Glomerular visceral epithelial cell (primary cell): ENCODE data around the gene ZNF79.

Experiments used
- DNase-seq: peaks from one replicate; pipeline ENCODE4 v3.0.0-alpha.2; 2016; ENCODE audit errors: extremely low spot score

Gene ZNF79

DNA sequence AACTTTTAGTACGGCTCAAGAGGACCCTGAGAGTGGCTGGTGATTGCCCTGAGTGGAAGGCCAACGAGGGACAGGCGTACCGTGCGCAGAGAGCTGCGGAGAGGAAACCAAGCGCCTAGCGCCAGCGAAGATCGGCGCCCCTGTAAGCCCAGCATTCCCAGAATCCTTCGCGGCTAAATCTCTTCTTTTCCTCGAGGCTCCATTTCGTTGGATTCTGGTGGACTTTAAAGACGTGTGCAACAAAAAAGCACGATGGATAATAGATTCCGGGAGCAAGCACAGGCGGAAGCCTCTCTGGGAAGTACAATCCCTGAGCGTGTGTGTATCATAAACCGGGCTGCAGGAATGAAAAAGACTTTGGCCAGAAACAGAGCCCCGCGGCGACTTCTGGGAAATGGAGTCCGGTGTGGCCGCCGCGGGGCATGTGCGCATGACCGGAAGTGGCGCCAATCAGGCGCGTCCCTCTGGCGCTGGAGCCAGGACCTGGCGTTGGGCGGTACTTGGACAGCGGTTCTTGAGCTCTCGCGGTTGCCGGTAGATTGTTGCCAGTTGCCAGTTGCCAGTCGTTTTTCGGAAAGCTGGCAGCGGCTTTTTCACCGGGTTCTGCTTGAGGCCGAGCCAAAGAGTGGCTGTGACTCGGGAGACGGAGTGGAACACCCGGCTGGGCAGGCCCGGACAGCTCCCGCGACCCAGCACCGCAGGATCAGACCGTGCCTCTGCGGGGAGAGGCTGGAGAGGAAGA is at the start of gene ZNF79:
ZNF79 (plus strand) TSS at position 449 of the 742 bp plus-strand sequence. CDS start 406 bp downstream, outside the sequence.
- DNase-seq, result peak; percentile 91

DNA sequence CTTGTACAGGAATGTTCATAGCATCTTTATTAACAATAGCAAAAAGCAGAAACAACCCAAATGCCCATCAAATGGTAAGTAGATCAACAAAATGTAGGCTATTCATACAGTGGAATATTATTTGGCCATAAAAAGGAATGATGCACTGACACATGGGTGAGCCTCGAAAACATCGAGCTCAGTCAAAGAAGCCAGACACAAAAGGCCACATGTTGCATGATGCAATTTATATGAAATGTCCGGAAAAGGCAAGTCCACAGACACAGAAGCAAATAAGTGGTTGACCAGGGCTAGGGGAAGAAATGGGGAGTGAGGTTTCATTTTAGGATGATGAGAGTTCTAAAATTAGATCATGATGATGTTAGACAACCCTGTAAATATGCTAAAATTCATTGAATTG is 43.7 kb upstream of the ZNF79 start:
- no peak for DNase-seq

DNA sequence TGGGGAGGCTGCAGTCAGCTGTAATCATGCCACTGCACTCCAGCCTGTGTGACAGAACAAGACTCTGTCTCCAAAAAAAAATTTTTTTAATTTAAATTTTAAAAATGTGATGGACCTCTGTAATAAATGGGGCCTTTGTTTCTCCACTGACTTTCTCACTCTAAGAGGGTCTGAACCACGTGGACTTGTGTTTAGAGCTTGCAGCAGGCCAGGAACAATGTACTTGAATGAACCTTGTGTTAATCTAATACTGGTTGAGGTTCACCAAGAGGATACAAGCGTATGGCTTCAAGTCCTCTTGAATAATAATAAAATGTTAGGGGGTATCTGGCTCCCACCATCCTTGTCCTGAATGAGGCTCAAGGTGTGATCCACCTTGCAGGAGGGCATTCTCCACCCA is 41.6 kb upstream of the ZNF79 start:
- DNase-seq, result no peak

DNA sequence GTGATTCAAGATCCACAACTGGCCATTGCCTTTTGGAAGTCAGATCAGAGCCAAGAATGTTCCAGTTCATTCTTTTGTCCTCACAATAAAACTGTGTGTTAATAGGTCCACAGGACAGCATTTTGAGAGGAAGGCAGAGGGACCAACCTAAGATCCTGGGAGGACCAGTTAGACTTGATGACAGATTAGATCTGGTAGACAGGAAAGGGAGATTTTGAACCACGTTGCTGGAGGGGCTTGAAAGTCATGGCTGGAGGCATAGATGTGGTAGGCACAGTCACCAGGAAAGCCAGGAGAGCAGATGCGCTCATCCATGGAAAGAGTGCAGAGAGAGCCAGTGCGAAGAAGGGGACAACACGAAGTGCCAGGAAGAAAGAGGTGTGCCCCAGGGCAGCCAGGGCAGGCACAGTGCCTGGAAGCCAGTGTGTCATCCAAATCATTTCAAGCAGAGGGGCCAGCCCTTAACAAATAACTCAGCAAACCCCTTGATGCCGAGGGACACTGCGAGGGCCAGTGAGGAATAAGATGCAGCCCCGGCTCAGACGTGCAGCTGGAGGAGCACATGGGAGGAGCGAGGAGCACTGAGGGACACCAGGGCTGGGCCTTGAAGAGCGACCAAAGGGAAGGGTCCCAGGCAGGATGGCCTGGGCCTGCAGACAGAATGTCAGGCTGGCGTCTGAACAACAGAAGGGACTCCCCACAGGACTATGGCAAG is 40.0 kb upstream of the ZNF79 start:
- no peak for DNase-seq

DNA sequence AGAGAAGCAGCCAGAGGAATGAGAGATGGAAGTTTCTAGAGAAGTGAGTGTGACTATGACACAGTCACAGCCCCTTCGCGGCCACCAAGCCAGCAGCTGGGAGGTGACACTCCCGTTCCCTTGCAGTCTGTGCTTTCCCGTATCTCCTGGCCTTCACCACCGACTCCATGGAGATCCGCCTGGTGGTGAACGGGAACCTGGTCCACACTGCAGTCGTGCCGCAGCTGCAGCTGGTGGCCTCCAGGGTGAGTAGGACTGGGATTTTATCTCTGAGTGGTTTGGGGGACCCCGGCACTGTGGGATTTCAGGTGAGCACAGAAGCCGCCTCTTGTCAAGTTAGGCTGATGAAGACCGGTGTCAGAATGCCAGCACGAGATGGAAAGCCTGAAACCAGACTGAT is 39.3 kb upstream of the ZNF79 start:
- DNase-seq, result no peak

DNA sequence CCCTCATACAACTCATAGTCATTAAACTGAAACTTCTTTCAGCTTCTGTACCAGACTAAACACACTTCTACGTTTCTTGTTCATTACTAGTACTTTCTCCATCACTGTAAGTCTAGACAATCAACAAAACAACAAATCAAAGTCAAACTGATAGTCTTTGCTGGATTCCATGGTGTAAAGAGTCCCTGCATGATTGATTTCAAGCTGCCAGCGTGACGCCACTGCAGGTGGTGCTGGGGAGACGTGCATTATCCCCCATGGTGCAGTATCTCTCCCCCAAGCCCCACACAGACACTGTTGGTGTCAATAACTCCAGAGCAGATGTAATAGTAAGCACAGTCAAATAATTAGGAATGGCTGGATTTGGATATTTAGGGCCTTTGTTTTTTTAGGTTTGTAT is 37.9 kb upstream of the ZNF79 start:
- DNase-seq, result no peak

DNA sequence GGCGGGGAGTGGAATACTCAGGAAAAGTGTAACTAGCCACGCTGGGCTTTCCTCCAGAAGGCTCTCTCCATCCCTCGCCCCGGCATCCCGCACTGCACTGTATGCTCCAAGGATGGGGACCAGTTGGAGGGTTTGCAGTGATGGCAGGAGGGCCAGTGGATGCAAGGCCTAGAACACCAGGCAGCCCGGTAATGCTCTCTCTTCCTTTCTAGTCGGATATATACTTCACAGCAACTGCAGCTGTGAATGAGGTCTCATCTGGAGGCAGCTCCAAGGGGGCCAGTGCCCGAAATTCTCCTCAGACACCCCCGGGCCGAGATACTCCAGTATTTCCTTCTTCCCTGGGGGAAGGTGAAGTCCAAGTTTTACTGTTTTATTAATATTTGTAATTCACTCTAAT is 37.2 kb upstream of the ZNF79 start:
- DNase-seq, result no peak

DNA sequence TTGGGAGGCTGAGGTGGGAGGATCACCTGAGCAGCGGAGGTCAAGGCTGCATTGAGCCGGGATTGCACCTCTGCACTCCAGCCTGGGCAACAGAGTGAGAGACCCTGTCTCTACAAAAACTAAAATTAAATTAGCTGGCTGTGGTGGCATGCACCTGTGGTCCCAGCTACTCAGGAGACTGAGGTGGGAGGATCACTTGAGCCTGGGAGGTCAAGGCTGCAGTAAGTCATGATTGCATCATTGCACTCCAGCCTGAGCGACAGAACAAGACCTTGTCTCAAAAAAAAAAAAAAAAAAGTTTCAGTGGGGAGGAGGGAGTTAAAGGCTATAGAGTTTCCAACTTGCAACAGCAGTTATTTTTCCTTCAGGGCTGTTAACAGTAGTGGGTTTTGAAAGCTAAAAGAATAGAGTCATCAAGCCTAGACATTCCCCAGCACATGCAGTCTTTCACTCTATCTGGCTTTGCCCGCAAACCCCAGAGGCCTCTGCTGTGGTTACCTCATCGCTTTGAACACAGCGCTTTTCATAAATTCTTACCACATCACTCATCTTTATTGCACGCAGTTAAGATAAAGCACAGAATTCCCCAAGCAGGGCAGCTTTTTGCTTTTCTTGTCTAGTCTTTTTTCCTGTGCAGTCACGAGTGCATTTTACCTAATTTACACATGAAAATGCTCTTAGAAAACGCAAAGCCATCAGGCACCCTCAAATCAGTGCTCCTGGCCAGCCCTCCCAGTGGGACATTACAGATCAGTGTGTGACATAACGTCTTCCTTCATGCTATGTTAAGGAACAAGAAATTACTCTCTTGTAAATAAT is 35.9 kb upstream of the ZNF79 start:
- DNase-seq, result peak; percentile 97

DNA sequence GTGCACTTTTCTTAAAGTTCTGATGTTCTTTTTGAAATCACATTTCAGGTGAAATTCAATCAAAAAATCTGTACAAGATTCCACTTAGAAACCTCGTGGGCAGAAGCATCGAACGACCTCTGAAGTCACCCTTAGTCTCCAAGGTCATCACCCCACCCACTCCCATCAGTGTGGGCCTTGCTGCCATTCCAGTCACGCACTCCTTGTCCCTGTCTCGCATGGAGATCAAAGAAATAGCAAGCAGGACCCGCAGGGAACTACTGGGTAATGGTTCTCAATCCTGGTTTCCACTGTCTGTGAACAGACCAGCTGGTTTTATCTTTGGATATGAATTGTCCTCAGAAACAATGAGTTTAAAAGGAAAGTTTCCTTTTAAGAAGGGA is 35.3 kb upstream of the ZNF79 start:
- DNase-seq, result peak; percentile 46

DNA sequence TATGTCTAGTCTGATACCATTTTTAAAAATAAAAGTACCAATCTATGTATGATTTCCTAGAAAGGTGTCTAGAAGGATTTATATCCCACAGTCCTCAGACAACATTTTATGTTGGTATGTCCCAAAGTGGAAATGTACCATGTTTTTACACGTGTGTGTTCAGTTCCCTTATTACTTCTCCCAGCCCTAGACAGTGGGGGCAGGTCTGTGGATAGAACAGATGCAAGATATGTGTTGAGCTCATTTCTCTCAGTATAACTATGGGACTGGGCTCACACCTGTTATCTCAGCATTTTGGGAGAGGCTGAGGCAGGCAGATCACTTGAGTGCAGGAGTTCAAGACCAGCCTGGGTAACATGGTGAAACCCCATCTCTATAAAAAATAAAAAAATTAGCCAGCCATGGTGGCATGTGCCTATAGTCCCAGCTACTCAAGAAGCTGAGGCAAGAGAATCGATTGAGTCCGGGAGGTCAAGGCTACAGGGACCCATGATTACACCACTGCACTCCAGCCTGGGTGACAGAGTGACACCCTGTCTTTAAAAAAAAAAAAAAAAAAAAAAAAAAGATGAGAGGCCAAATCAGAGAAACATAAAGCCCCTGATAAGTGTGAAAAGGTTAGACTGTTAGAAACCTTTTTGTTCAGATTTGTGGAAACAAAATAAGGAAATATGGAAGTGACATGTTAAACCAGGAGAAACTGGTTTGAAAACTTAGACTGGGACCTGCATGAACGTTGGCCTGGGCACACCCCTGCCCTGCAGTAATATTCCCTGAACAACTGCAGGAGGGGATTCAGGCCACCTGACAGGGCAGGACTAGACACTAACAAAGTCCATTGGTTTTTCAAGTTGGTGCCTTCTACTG is 34.6 kb upstream of the ZNF79 start:
- DNase-seq, result no peak

DNA sequence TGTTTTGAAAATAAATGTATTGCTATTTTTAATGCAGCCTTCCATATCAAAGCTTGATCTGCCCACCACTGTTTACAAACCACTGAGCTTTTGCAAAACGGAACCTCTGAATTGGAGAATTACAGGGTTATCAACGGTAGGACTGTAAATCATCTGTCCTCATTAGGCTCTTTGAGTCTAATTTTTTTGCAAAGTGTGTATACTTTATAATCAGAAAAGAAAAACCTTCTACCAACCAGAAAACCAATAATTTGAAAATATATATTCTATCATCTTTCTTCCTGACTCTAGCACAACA is 34.0 kb upstream of the ZNF79 start:
- no peak for DNase-seq

DNA sequence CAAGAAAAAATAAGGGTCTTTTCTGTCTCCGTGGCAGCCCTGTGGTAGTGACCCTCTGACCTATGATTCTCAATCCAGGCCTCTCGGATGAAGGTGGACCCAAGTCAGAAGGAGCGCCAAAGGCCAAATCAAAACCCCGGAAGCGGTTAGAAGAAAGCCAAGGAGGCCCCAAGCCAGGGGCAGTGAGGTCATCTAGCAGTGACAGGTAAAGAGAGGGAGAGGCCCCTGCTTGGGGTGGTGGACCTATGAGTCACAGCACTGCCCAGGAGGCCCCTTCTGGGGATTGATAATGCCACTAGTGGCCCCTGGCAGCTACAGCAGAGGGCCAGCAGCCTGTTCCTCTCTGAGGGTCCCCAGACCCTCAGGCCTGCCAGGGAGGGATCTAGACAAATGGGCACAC is 33.6 kb upstream of the ZNF79 start:
- peak; percentile 78 for DNase-seq

DNA sequence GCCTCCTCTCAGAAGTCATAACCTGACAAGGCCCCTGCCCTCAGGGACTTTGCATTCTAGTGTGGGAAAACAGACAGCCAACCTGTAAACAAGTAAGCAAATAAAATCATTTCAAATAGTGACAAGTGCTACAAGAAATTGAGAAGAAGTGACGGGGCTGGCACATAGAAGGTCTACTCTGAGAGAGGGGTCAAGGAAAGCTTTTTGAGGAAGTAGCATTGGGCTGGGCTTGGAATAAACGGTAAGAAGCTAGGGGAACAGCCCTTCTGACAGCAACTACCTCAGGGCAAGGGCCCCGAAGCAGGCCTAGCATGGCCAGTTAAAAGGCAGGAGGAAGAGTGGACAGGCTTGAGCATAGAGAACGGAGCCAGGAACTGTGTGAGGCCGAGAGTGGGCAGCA is 32.0 kb upstream of the ZNF79 start:
- DNase-seq, result no peak

DNA sequence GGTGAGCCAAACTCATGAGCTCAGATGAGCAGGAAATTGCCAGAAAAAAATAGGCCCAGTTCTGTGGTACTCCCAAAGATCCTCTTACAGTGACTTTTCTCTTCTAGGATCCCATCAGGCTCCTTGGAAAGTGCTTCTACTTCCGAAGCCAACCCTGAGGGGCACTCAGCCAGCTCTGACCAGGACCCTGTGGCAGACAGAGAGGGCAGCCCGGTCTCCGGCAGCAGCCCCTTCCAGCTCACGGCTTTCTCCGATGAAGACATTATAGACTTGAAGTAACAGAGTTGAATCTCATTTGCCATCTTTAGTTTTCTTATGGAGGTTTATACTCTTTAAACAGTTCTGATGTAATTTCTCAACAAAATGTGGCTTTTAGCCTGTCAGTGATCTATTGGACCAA is 31.2 kb upstream of the ZNF79 start:
- no peak for DNase-seq

DNA sequence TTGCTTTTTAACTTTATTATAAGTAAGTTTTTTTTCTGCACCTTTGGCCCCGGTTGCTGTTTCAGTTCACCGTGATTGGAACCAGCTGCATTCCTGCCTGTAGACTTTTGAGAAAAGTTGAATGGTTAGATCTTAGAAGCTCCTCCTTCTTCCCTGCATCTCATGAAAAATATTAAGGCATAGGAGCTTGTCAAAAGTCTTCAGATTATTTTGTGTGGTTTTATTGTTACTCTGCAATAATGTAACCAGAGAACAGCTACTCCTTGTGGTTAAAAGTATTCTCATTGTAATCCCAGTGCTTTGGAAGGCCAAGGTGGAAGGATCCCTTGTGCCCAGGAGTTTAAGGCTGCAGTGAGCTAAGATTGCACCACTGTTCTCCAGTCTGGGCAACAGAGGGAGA is 30.5 kb upstream of the ZNF79 start:
- no peak for DNase-seq

DNA sequence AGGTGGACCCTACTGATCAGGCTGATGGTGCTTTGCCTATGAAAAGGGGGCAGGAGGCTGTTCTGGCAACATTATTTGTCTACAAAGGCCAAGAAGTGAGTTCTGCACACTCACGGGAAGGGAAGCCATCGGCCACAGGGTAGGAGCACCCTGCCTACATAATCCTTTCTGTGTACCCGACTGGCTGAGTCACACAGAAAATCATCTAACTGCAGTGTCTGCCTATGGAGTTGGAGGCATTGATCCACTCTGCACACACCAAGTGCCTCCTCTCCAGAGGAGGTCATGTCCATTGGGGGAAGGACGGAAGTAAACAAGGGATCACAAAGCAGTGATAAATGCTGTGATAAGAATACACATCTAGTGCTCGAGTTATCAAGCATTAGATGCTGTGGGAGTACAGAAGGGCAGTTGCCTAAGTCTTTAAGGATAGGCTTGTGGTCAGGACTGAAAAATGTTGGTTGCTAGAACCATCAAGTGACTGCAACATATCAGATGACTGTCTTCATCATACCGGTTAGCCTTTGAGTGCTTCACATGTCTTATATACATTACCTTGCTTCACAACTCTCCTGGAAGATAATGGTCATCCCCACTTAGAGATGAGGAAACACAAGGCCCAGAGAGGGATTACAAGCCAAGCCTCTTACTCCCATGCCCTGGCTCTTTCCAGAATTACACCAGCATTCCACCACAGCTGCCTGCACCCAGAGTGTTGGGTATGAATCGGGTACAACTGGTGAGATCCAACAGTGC is 28.5 kb upstream of the ZNF79 start:
- no peak for DNase-seq

DNA sequence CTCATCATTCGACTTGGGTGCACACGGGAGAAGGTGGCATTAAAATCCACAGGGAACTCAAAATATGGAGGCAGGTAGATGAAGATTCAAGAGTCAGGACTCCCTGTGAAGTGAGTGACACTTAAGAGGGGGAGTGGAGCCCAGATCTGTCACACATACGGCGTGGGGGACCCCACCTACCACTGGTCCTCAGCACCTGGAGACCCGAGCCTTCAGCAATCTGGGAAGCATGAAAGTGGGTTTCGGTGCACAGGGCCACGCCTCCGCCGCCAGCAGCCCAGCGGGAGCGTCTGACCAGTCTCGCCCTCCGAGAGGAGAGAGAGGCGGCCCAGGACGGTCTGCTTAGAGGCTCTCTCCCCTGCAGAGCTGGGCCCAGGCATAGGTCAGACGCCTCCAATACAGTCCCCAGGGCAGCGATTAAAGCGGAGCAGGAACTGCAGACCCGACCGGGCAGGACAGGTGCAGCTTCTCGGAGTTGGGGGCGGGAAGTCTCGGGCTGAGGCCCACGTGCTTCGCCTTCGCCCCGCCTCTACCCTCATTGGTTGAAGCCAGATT is 27.9 kb upstream of the ZNF79 start:
- DNase-seq, result no peak

DNA sequence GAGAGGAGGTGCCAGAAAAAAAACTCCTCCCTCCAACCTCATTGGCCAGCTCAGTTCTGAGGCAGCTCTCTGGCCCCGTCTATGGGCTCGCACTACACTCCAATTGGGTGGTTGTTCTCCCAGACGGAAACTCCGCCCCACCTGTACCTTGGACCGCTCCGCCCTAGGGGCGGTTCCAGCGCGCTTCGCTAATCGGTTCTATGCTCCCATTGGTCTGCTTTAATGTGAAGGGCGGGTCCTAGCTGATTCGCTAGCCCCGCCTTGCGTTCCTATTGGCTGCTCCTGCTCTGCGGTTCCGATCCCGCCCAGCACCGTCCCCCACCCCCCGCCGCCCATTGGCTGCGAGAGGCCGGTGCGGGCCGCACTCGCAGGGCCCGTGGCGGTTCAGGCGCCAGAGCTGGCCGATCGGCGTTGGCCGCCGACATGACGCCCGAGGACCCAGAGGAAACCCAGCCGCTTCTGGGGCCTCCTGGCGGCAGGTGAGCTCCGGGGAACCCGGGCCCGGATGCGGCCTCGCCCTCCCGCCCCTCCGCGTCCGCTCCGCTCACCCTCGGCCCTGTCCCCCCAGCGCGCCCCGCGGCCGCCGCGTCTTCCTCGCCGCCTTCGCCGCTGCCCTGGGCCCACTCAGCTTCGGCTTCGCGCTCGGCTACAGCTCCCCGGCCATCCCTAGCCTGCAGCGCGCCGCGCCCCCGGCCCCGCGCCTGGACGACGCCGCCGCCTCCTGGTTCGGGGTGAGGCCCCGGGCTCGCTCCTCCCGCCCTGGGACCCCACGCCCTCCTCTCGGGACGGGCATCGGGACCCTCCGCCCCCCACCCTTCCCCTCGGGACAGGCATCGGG is 27.2 kb upstream of the ZNF79 start, which contains the start of gene SLC2A8:
SLC2A8 (plus strand) TSS at position 362 of the 838 bp plus-strand sequence; CDS start at position 424, 62 bp downstream.
- peak; percentile 100 for DNase-seq

DNA sequence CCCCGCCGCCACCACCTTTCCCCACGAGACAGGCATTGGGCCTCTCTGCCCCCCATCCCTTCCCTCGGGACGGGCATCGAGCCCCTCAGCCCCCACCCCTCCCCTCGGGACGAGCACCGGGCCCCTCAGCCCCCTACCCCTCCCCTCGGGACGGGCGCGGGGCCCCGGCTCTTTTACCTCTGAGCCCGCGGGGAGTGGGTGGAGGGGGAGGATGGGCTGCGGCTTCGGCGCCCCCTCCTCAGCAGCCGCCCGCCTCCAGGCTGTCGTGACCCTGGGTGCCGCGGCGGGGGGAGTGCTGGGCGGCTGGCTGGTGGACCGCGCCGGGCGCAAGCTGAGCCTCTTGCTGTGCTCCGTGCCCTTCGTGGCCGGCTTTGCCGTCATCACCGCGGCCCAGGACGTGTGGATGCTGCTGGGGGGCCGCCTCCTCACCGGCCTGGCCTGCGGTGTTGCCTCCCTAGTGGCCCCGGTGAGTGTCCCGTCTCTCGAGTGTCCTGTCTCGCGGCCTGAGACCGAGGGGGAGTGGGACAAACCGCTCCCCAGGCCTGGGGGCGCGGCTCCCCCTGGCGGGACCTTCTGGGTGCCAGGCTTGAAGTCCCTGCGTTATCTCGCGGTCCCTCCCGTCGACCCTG is 26.4 kb upstream of the ZNF79 start:
- peak; percentile 58 for DNase-seq
